ENCODE results near the gene DNAH5. TPM values are rescaled to one million over a fixed set of nuclear protein-coding genes. Genes with fewer than 3 reads are reported as not detected.
A peak's percentile ranks its signal among the peaks of the same experiment; 100 is the strongest.

DNAH5 gene
- total and polyA plus RNA-seq, 2 of the 8 experiments (the other 6 are each of a cell fraction or from before 2014, with no cell fraction given), result 0.30 to 0.73 TPM

DNA sequence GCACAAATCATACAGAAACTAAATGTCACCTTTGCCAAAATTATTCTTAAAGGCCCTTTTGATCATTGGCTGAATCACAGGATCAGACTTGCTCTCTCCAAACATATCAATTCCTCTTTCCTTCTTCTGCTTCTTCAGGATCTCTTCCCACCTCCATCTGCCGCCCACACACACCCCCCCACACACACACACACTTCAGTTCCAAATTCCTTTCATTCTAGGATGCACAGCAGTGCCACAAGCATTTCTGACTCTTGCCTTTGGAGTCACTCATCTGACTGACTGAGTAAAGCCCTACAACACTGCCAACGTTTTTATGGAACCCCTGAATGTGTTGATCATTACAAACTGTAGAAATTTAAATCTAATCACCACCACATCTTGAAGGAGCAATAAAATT, 22.9 kb downstream of the DNAH5 start:
- H2BK5ac ChIP-seq (ENCODE audit: low read depth, low read length), result no peak overlapping the region
- H4K8ac ChIP-seq (ENCODE audit: extremely low read depth, insufficient read depth, low read length), result no peak overlapping the region
- WGBS, 2 experiments (ENCODE audit: extremely low coverage in 1 of 2, insufficient coverage in 1 of 2, insufficient read length in 1 of 2, insufficient replicate concordance in 2 of 2, low coverage in 1 of 2, low lambda C conversion rate in 2 of 2, missing lambda C conversion rate in 1 of 2), result 74% methylated on average over 2 of the region's 2 CpGs; no CpG with 5 or more reads in 1 of the 2 experiments
- H4K91ac ChIP-seq (replicated peaks; ENCODE audit: insufficient read length, low read length), result no peak overlapping the region
- ChIA-PET CTCF (ENCODE audit: partially characterized antibody) (no interaction called here), POLR2A (ENCODE audit: partially characterized antibody) (no interaction called here)
- H3K56ac ChIP-seq (replicated peaks; ENCODE audit: insufficient read length, low read depth, low read length), result no peak overlapping the region
- no peak overlapping the region for H3K27ac ChIP-seq (ENCODE audit: low read depth, low read length)
- H3K23ac ChIP-seq (ENCODE audit: insufficient read length), result no peak overlapping the region
- no peak overlapping the region for H3K9ac ChIP-seq (replicated peaks in 1 of 4; ENCODE audit: extremely low read depth in 1 of 4, low read depth in 3 of 4, low read length in 3 of 4)
- H2AK5ac ChIP-seq (ENCODE audit: low read depth, low read length), result no peak overlapping the region
- H3K36me3 ChIP-seq (ENCODE audit: control insufficient read depth in 2 of 4, insufficient read depth in 4 of 4, low read length in 3 of 4), result no peaks in the 10 kb centered on the region
- no peak for DNase-seq (ENCODE audit: low read depth in 1 of 2, low spot score in 2 of 2)
- H3K27me3 ChIP-seq (replicated peaks in 1 of 4; ENCODE audit: control insufficient read depth in 3 of 4, extremely low read depth in 1 of 4, insufficient read depth in 3 of 4, low read length in 3 of 4), result no peaks in the 10 kb centered on the region
- no peaks in the 10 kb centered on the region for H3K79me2 ChIP-seq (ENCODE audit: control insufficient read depth in 1 of 2, insufficient read depth in 2 of 2, low read length in 2 of 2)
- H3K4me2 ChIP-seq (ENCODE audit: insufficient read depth in 1 of 2, low read depth in 2 of 2, low read length in 2 of 2), result no peak overlapping the region
- no peak overlapping the region for H2AFZ ChIP-seq (ENCODE audit: low read length)
- FAIRE-seq, result no peak
- no peak overlapping the region for H3K18ac ChIP-seq (ENCODE audit: extremely low read depth, low read length)
- peaks cover 0 to 3% (median 0%) of the 10 kb centered on the region in 4 experiments; a peak in 2 of 7 replicates for H3K4me1 ChIP-seq (replicated peaks in 1 of 4; ENCODE audit: control insufficient read depth in 3 of 4, insufficient read depth in 4 of 4, low read length in 3 of 4)
- H3K23me2 ChIP-seq (ENCODE audit: low read depth, low read length), result no peaks in the 10 kb centered on the region; the same call in 1 of the 2 replicates
- H3K79me1 ChIP-seq (ENCODE audit: low read depth, low read length), result no peaks in the 10 kb centered on the region
- H3K4me3 ChIP-seq (ENCODE audit: extremely low read depth in 1 of 4, insufficient read depth in 2 of 4, low read depth in 3 of 4, low read length in 4 of 4), result no peak overlapping the region
- no peak overlapping the region for H2BK12ac ChIP-seq (ENCODE audit: low read depth, low read length)
- TF ChIP-seq EGR1 (IDR thresholded peaks at IDR 0.05; ENCODE audit: borderline replicate concordance, low read depth, low read length) (0 out of 2 replicates have a peak, but pooled peaks have one; percentile 32), RFX5 (IDR thresholded peaks at IDR 0.05; ENCODE audit: borderline replicate concordance, low read depth, low read length) (no peak)
- no peak overlapping the region for H2BK120ac ChIP-seq (replicated peaks; ENCODE audit: low read depth, low read length)
- H3K4ac ChIP-seq (replicated peaks; ENCODE audit: insufficient read length, low read depth, low read length), result no peak overlapping the region
- no peaks in the 10 kb centered on the region; a peak in 1 of 4 replicates for H3K9me3 ChIP-seq (ENCODE audit: insufficient read depth in 2 of 2, low read depth in 1 of 2, low read length in 1 of 2)
- H4K5ac ChIP-seq (ENCODE audit: insufficient read length, low read depth, low read length), result no peak overlapping the region
- H2BK15ac ChIP-seq (ENCODE audit: low read length), result no peak overlapping the region
- H2BK20ac ChIP-seq (ENCODE audit: low read length), result no peak overlapping the region
- no peaks in the 10 kb centered on the region for H4K20me1 ChIP-seq (replicated peaks in 1 of 2; ENCODE audit: control insufficient read depth in 1 of 2, insufficient read depth in 2 of 2, low read length in 2 of 2)
- no peak overlapping the region for H3K14ac ChIP-seq (ENCODE audit: insufficient read length)

Data from H1 (cell line).